H1 (cell line): Measurements from ENCODE around the gene ACAP3. TPM values are rescaled to one million over a fixed set of nuclear protein-coding genes. Genes with fewer than 3 reads are reported as not detected.

Source experiments
- KDM4A ChIP-seq: IDR thresholded peaks from one replicate; pipeline ENCODE4 v1.7.1; 2012; ENCODE audit warnings: low read depth, mild to moderate bottlenecking, moderate library complexity, low read length, inconsistent platforms; ENCODE audit not compliant: severe bottlenecking
- RBBP5 ChIP-seq: IDR thresholded peaks from 2 replicates; pipeline ENCODE4 v1.7.1; 2012; ENCODE audit warnings: low read depth, mild to moderate bottlenecking, inconsistent platforms, low read length, moderate library complexity, borderline replicate concordance
- RXRA ChIP-seq: IDR thresholded peaks from 2 replicates; pipeline ENCODE4 v1.6.1; 2011; ENCODE audit warnings: low read depth, mild to moderate bottlenecking, low read length, moderate library complexity; ENCODE audit not compliant: insufficient read depth
- polyA plus RNA-seq, 7 experiments: library from polyadenylated mRNA; depleted of rRNA in 3 of 7; stranded (reverse) in 5 of 7; unstranded in 2 of 7; fragments of >200 nt in 5 of 7; fragments of 200-250 nt in 2 of 7; gene quantifications; 1 replicate in 5 of 7; 2 replicates in 1 of 7; 4 replicates in 1 of 7; pipeline versions ENCODE4 v1.2.1 to v1.2.3, GENCODE V29; 2011 to 2013; ENCODE audit warnings: missing spikeins in 2 of 7, mixed read lengths in 2 of 7
- total RNA-seq: library from RNA; stranded (reverse); fragmentation: NEBNext Ultra II Directional; extraction: Animal tissue kit (Norgen Biotek cat#: 25700); gene quantifications from 2 replicates; pipeline ENCODE4 v1.2.1, GENCODE V29; 2021

Gene ACAP3
- total and polyA plus RNA-seq, 2 of the 8 experiments (the other 6 are each of a cell fraction or from before 2014, with no cell fraction given): 14.8 to 28.3 TPM

GRCh38 chr1:1321477-1321876 lies 13.7 kb upstream of the ACAP3 start (continued):
- TF ChIP-seq RBBP5: no peak
- no peak for TF ChIP-seq KDM4A
- TF ChIP-seq RXRA: no peak
